ENCODE results near the gene C2orf42.
"Not testable (repeated sequence)": the region's sequence is repeated elsewhere in the genome, so short reads cannot be mapped to it uniquely, and the experiment has no call there.

The C2orf42 gene

DNA sequence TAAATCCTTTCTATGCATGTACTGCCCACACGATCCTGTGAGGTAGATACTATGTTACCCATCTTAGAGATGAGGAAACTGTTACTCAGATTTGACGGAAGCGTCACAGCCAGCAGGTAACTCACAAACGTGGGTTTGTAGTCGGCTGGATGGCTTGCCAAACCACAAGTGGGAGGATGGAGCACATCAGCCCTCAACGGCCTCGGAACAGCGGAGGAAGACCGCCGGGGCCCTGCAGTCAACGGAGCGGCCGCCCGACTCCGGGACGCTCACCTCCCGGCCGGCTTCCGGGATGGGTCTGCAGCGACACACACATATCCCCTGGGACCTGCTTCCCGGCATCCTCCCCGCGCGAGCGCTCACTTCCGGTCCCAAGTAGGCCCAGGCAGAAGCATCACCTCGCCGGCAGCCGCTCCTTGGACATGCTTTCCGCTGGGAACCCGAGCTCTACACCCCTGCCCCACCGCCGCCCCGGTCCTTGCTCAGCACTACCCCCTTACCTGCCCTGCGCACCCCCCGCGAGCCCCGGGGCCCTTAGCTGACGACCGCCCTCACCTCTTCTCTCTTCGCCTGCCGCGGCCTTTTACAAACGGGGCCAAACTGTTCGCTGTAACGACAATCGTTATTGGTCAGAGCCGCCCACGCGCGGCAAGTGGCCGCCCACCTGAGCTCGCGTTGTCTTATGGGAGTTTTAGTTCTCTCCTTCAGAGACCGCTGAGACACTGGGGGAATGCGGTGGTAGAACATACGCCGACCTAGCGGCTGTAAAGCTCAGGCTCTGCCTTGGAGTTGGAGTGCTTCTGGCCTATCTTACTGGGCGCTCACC lies at the start of gene C2orf42:
Gene C2orf42, minus strand, starts transcription at position 602 of the 826 bp plus-strand sequence. CDS start 9,034 bp downstream, outside the sequence.
- peak; percentile 93 for DNase-seq

DNA sequence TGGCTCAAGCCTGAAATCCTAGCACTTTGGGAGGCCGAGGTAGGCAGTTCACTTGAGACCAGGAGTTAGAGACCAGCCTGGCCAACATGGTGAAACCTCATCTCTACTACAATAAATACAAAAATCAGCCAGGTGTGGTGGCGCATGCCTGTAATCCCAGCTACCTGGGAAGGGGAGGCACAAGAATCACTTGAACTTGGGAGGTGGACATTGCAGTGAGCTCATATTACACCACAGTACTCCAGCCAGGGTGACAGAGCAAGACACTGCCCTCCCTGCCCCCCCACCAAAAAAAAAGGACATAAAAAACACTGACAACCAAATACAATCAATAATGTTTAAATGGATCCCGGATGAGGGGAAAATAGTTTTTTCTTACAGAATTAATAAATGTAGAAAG lies 49.8 kb upstream of the C2orf42 start:
- no peak for DNase-seq

DNA sequence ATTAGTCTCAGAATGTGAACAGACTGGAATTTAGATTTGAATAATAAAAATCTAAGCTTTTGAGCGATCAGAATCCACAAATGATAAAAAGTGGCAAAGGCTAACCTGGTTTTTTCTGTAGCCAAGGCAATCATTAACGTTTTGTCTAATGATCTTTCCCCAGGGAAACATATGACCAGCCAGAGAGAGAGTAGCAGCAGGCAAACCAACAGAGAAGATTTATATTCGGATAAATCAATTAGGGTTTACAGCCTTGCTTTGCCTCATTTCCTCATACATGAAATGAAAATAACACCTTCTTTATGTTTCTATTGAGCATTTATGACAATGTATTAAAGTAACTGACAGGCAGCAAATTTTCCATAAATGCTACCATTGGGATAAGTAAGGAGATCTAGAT lies 43.1 kb upstream of the C2orf42 start:
- no peak for DNase-seq

DNA sequence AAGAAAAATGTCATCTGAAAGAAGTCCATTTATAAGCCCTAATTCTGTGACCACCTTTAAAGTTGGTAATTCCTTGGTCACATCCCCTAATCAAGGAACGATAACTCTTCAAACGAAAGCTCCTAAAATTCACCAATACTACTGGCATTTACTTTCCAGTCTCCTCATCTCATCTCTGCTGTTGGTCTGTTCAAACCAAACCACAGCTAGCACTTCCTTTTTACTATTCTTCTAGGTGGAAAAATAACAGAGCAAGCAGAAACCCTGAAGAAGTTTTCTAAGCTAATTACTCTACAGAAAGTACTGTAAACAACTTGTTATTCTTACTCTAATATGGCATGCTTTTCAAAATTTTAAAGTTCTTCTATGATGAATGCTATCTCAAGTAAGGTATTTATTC lies 36.0 kb upstream of the C2orf42 start:
- no peak for DNase-seq

DNA sequence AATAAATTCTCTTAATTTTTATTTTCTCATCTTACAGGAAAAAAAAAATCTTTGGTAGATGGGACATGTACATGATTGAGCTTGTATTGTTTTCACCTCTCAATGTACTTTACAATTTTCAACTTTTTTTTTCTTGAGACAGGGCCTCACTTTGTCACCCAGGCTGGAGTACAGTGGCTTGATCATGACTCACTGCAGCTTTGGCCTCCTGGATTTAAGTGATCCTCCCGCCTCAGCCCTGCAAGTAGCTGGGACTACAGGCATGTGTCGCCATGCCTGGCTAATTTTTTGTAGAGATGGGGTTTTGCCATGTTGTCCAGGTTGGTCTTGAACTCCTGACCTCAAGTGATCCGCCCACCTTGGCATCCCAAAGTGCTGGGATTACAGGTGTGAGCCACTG lies 32.5 kb upstream of the C2orf42 start:
- DNase-seq, result not testable (repeated sequence)

DNA sequence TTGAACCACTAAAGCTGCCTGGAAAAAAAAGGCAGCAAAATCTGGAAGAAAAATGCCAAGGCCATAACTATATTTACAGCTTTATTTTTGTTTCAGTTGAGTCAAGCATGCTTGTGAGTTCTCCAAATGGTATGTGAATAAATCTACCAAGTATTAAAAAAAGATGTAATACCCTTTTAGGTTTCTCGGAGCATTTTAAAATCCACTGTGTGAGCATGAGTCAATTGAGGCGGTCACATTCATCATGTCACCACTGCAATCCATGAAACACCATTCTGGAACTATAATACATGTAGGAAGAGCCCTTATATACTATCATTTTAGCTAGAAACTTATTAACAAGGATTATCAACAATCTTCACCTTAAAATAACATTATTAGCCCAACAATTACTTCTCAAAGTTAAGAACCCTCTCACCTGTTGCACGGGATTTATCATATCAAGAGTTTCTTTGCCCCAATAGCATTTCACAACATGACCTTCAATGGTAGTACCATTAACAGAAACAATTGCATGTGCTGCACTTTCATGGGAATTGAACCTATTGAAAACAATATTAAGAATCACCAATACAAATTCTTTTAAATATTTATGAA lies 24.2 kb upstream of the C2orf42 start:
- no peak for DNase-seq

DNA sequence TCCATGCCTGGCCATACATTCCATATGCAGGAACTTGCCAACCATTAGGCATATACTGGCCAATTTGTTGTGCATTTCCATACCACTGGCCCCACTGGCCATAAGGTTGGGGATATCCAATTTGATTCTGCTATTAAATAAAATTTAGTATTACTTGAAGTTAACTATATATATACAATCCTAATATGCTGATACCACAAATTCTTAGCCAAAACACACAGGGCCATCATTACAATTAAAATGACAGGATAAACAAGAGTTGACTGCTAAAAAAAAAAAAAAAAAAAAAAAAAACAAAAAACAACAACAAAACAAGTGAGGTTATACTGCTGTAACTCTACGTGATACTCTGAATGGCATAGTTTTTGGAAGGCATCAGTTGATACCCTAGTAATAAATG lies 23.5 kb upstream of the C2orf42 start:
- no peak for DNase-seq

DNA sequence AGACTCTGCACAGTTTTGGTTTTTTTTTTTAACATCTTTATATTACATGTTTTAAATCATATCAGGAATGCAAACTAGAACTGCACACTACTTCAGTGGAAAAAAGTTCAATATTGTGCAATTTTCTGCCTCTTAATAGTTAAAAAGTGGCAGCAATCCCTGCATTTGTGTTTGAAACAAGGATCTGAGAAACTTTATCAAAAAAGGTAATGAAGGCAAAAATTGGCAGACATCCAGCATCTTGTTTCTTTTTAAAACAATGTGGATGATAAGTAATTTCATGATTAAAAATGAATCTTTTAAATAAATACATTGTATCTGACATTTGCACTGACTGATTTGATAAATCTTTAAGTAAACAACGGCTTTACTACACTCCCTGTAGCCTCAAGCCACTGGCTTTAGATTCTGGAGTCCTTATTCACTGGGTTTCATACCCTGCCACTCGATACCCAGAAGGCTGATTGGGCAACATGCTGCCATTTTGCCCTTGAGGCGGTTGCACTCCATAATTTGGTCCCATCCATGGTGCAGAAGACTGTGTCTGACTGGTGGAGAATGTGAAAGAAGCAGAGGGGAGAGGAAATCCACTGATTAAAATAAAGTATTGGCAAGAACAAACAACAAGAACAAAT lies 21.6 kb upstream of the C2orf42 start:
- DNase-seq, result no peak

DNA sequence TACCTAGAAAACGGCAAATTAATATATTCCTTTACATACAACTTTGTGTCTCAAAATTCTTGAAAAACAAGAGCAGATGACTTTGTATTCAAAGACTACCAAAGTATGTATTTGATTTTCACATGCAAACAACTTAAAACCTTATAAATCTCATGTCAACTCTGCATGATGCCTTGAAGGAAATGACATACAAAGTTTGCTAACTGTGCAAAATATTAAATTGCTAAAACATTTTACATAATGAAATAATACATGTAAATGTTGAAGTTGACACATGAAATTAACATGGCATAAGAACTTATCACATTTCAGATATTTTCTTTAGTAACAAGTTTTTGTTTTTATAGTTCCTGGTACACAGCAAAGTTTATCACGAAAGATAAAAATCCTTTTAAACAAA lies 20.8 kb upstream of the C2orf42 start:
- DNase-seq, result no peak

DNA sequence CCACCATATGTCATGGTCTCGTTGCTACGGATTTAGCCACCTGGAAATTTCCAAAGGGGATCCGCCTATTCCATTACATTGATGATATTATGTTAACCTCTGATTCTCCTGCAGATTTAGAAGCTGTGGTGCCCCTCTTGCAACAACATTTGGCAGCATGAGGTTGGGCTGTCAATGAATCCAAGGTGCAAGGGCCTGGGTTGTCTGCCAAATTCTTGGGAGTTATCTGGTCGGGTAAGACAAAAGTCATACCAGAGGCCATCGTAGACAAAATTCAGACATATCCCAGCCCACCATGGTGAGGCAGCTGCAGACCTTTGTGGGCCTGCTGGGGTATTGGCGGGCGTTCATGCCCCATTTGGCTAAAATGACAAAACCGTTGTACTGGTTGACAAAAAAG lies 13.6 kb upstream of the C2orf42 start:
- no peak for DNase-seq

DNA sequence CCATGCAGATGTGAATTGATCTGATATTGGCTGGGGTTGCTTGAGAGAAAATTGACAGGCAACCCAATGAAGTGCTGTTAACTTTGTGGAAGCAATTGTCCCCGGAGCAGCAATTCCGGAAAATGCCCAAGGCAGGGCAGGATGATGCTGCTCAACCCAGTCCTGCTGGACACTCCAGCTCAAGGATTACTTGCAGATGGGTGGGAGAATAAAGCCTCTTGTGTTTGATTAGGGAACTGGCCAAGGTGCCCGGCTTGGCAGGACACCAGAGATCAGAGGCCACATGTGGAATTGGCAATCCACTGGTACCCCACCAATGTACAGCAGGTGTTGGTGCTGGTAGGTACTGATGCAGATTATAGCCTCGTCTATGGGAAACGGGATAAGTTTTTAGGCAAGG lies 12.3 kb upstream of the C2orf42 start:
- DNase-seq, result no peak

DNA sequence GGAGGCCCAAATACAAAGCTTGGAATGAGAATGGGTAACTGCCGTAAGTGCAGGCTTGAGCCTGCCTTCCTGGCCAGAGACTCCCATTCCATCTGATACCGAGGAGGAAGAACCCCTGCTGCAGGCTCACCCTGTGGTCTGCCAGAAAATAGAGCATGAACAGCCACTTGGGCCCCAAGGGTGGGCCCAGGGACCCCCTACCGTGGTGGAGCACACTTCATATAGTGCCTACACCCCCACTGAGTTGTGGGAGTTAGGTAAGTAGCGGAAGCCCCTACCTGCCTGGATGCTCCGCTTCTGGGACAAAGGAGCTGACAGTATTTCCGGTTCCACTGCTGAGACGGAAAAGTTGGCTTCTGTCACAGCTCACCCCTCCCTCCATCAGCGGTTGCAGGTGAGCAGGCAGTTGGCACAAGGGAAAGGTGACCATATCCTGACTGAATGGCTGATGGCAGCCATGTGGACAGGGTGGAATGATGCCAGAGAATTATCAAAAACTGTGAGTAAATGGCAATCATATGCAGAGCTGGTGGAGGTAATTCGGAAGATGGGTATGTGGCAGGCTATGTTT lies 11.5 kb upstream of the C2orf42 start:
- no peak for DNase-seq

DNA sequence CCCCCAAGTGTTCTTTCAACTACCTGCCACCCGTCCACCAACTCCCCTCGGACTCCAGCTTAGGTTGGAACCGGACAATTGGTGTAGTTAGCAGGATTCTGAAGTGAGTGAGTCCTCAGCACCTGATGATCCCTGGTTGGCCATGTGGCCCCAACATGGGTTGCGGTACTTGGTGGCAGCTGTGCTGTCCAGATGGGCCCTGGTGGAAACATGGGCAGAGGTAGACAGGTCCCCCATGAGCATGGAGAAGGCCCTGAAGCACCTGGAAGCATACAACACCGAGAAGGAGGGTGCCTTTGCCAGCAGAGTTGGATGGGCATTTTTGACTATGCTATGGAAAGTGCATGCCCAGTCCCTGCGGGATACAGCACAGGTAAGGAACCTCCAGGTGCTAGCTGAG lies 11.0 kb upstream of the C2orf42 start:
- no peak for DNase-seq

DNA sequence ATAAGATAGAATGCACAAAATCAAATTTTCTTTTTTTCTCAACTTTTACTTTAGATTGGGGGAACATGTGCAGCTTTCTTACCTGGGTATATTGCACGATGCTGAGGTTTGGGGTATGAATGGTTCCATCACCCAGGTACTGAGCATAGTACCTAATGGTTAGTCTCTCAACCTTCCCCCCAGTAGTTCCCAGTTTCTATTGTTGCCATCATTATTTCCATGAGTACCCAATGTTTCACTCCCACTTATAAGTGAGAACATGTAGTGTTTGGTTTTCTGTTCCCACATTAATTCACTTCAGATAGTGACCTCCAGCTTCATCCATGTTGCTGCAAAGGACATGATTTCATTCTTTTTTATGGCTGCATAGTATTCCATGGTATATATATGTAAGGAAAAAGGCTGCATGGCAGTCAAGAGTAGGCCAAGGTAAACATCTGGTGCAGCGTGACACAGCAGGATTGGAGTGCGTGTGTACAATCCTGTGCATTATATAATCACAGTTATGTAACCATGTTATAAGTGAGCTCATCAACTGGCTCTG lies 10.5 kb upstream of the C2orf42 start:
- no peak for DNase-seq

DNA sequence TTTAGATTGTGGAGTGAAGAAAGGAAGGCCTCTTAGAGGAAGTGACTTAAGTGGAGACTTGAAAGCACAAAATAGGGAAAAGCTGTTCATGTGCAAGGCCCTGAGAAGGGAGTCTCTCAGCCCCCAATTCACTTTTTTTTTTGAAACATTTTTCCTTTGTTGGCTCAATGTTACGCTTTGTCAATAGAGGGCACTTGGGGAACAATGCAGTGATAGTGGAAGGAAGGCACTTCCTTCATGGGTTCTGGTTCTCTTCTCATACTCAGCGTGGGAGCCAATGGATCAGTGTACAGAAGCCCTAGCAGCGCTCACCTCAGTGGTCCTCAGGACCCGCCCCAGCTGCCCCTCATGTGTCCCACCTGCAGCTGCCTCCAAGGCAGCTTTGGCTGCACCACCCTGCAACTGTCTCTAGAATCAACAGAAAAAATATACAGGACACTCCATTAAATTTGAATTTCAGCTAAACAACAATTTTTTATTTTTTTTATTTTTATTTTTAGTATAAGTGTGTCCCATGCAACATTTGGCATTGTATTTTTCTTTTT lies 8.6 kb upstream of the C2orf42 start:
- no peak for DNase-seq

DNA sequence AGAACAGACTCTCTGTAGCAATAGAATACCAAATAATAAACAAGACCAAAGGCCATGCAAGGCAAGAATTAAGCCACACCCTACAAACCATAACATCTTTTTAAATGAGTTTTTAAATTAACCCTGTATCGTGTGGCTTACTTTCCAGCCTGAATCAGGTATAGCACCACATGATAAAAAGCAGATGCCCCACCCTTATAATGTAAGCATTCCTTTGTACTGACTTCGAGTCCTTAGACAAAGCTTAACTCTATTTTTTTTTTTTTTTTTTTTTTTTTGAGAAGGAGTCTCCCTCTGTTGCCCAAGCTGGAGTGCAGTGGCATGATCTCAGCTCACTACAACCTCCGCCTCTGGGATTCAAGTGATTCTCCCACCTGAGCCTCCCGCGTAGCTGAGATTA lies 1.7 kb upstream of the C2orf42 start:
- no peak for DNase-seq

DNA sequence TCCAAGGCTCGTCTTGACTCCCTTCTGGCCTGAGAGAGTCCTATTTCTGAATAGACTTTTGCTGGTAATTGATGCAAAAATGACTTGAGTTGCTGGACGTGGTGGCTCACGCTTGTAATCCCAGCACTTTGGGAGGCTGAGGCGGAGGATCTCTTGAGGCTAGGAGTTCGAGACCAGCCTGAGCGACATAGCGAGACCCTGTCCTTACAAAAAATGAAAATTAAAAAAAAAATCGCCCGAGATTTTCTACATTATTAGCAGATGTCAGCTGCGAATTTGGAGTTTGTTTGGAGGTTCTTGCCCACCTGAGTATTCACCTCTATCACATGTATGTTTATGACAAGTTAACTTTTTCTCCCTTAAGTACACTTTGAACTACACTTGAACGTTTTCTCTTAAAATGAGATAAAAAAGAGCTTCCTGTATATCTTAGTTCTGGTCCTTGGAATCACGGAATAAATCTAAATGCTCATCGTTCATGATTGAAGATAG lies 471 bp upstream of the C2orf42 start:
- no peak for DNase-seq

DNA sequence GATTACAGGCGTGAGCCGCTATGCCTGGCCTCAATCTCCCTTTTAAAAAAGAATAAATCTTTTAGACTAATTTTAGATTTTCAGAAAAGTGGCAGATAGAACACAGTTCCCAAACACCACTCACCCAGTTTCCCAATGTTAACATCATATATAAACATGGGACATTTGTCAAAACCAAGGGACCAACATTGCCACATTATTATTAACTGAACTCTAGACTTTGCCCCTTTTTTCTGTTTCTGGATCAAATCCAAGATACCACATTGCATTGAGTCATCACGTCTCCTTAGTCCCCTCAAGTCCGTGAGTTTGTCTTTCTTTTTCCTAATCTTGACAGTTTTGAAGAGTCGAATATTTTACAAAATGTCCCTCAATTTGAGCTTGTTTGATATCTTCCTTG lies 2.4 kb downstream of the C2orf42 start:
- no peak for DNase-seq

DNA sequence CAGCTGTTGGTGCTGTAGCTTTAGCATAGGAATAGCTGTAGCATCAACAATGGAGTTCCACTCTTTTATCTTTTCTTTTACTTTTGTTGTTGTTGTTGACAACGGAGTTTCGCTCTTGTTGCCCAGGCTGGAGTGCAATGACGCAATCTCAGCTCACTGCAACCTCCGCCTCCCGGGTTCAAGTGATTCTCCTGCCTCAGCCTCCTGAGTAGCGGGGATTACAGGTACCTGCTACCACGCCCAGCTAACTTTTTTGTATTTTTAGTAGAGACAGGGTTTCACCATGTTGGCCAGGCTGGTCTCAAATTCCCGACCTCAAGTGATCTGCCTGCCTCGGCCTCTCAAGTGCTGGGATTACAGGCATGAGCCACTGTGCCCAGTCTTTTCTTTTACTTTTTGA lies 3.6 kb downstream of the C2orf42 start:
- DNase-seq, result not testable (repeated sequence)

DNA sequence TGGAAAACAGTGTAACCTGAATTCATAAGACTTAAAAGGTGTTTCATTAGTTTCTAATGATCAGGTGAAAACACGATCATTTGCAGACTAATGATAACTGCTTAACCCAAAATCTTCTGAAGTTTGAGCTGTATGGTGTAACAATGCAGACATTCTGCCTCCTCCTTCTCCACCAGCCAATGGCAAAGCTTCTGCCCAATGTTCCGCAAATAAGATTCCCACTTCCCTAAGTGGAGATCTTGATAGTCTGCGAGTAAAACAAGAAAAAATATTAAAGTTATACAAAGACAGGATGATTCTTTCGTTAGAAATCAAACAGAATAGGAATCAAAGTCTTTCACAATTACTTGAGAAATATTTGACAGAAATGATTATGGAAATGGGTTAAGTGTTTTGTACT lies 8.1 kb downstream of the C2orf42 start:
- DNase-seq, result no peak

DNA sequence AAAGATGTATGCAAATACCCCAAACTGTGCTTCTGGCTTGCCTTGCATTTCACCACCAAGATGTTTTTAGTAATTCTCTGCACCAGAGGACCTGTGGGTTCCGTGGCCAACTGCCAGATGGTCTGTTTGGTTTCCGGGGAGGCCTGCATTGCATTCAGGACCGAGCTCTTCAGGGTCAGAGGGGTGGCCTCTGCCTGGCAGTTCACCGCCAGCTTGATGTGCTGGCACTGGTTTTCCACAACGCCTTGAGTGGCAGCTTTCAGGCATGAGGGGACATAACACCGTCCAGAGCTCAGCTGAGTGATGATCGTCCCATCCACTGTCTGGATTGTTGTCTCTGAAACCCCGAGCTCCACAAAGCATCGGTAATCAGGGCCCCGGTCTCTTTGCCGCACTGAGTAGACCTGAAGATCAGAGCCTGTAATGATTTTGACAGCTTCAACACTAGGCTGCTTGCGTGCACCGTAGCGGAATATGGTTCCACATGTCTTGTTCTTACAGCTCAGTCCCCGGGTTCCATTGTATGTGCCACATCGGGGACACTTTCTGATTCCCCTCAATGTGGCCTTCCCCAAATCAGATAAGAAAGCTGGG lies 9.4 kb downstream of the C2orf42 start:
- no peak for DNase-seq

DNA sequence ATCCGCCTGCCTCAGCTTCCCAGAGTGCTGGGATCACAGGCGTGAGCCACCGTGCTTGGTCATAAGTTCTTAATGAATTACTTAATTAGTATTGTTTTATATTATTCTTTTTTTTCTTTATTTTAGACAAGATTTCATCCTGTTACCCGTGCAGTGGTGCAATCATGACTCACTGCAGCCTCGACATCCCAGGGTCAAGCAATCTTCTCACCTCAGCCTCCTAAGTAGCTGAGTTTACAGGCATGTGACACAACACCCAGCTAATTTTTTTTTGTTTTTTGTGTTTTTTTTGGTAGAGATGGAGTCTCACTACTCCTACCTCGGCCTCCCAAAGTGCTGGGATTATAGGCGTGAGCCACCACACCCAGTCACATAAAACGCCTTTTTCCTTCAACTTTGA lies 17.3 kb downstream of the C2orf42 start:
- DNase-seq, result no peak
